Measurements from ENCODE around the gene GMDS.
A peak's percentile ranks its signal among the peaks of the same experiment; 100 is the strongest.

The GMDS gene

DNA sequence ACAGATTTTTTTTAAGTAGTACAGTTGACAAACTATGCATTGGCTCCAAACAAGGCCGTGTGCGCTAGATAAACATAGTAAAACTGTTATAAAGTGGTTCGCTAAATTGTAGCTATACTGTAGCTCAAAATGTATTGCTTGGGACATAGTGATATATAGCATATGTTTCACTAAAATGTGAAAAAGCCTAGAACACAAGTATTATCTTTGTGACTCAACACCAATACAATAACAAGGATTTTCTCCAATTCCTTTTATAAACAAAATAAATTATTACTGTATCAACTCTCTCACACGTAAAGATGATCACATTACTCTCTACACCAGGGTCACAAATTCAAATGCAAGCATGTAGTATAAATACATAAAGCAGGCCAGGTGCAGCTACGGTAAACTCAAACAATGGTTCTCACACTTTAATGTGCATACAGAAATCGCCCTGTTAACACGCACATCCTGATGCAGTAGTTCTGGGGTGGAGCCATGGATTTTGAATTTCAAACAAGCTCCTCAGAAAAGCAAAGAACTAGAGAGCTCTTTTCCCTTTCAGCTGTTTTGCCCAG lies 214.6 kb downstream of the GMDS start:
- peak; percentile 38 for DNase-seq

DNA sequence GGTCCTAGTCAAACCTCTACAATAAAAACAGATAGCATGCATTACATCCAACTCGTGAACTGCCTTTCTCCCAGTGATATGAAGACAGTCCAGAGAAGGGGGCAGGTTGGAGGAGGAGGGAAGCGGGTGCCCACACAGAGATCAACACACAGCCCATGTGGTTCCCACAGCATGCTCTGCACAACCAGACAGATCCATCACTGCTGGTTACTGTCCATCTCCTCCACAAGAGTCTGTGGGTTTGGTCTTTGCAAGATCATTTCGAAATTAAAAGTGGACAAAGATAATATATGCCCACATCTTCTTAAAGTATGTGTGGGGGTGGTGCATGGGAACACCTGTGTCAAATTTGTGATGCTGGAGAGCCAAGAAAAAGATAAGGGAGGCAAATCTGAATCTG lies 215.5 kb downstream of the GMDS start:
- no peak for DNase-seq

DNA sequence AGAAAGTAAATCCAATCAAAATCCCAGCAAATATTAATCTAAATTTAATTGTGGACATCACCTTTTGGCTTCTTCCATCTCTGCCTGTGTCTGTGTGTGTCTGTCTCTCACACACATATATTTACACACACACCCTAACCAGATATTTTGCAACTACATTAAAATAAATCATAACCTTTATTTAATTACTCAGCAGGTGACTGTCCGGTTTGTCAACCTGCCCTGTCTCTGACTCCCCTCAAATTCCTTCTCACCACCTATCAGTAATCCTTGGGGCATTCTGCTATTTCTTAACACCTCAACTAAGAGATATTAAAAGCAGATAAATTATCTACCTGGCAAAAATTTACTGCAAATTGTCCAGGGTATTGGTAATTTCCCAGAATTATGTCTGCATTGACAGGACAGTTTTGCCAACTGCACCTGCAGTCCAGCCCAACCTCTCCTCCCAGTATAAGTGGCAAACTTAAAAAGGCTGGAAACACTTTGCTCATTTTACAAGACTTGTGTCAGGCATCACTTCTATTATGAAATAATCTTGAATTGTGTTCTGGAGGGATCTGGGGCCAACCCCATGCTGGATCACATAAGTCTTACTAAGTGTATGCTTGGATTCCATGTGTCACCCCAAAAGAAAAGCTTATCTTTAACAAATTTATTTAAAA lies 216.1 kb downstream of the GMDS start:
- no peak for DNase-seq

- no peak for DNase-seq
Observed at GRCh38 chr6:2028457-2029038, 216.9 kb downstream of the GMDS start.

DNA sequence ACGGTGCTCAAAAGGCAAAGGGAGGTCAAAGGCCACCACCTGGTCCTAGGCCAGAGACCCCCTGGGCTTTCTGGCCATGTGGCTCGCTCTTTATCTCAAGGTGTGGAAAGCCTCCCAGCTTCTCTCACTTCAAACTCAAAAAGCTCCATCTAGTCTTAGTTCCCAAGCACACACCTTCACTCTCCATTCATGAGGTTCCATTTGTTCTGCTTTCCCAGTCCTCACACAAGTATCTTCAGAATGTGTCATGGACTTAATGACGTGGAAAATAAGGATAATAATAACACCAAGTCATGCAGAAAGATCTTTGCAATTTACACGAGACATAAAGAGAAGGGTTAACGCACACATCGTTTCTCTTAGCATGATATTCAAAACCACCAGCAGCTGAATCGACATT lies 219.3 kb downstream of the GMDS start:
- no peak for DNase-seq

DNA sequence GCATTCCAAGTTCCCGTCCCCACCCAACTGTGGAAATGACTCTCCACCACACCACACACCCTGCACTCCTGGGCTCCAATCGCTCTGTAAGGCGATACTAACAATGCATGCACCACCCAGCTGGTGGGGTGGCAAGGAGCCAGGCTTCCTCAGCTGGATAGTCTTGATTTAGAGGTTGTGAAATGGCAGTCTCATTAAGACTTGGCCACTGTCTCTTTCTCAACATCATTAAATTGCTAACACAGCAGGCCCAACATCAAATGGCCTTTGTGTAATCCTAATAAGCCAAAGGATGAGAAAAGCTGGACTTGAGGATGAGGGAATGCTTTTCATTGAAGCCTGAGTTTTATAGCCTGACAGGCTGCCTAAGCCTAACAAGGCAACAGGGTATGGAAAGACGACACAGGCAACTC lies 223.7 kb downstream of the GMDS start:
- DNase-seq = peak; percentile 27

DNA sequence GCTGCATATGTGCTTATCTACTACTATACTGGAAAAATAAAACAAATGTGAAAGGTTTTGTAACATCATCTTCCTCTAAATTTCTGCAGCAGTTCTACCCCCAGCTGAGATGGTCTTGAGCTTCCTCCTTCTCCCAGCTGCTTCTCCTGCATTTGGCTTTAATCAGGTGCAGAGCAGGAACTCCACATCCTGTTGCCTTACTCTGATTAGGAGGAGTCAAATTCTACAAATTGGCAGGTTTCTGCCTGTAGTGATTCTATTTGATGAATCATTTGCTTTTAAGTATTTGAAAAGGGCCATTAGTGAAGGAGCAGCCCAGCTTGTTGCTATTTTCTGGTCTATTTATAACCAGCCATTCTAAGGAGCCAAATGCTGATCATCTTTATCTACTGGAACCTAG lies 224.5 kb downstream of the GMDS start:
- no peak for DNase-seq

GRCh38 chr6:2019051-2019450 lies 226.4 kb downstream of the GMDS start:
- DNase-seq = no peak

GRCh38 chr6:2016040-2016439 lies 229.4 kb downstream of the GMDS start:
- DNase-seq = no peak

DNA sequence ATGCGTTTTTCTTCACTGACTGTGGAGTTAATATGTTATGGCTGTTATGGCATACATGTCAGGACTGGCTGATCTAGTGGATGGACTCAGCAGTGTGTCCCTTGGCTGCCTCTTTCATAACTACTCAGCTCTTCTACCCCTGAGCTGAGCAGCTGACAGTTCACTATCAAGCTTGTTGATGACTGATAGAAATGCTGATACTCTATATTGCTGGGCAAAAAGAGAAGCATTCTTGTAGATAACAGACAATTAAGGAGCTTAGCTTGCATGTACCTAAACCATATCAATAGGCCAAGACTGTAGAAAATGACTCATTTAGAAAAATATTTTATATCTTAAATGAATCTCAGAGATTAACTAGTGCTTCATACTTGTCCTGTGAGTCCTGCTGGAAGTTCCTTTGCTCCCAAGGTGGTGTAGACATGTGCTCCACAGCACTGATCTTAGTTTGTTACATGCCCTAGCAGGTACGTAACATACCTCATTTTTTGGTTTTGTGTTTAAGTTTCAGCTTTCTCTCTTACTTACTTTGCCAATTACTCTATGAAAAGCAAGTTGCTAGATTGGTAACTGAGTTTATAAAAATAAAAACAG lies 236.9 kb downstream of the GMDS start:
- DNase-seq = no peak

GRCh38 chr6:2007165-2007564 lies 238.2 kb downstream of the GMDS start:
- DNase-seq = no peak

DNA sequence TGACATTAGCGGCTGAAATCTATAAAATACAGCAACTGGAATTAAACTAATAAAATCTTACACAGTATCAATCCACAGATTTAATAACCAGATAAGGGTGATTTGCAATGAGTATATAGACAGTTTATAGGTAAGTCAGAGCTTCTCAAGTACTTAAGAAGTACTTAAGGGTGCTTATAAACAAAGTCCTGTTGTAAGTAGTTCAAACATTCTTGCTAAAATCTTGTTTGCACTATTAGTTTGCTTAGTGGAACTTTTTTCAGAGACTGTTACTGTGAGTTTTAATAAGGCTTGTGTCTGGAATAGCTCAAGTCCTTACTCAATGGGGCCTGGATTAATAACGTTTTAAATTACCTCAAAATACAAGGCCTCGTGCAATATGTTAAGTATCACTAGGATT lies 240.5 kb downstream of the GMDS start:
- DNase-seq = no peak

GRCh38 chr6:2000962-2001361 lies 244.4 kb downstream of the GMDS start:
- no peak for DNase-seq

DNA sequence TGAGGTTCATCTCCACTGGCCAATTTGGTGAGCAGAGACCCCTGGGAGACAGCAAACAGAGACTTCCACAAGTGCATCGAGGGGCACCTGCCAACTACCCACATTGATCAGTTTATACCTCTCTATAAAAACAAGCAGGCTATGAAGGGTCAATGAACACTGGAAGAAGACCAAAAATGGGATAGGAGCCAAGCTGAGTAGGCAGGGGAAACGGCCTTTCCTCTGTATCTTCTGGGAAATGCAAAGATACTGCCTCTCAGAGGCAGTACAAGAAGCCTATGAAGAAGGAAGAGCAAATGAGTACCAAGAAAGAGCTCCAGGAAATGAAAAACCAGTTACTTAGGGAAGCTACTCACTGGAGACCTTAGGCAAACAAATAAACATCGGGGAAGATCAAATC lies 247.7 kb downstream of the GMDS start:
- no peak for DNase-seq

DNA sequence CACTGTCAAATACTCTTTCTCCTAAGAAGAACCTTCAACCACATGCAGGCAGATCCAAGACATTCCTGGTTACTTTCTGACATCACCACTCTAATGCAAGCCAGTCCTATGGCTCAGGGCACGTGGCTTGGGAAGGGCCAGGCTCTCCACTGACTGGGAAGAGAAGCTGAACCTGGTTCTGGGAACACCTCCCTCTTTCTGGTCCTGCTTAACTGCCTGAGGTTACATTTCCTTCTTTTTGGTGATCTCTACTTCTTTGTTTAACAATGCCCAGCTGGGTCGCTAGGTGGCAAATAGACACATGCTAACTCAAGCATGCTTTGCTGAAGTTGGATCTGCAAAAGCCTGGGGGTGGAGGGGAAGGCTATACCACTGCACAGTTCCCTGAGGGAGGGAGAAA lies 249.8 kb downstream of the GMDS start:
- no peak for DNase-seq

DNA sequence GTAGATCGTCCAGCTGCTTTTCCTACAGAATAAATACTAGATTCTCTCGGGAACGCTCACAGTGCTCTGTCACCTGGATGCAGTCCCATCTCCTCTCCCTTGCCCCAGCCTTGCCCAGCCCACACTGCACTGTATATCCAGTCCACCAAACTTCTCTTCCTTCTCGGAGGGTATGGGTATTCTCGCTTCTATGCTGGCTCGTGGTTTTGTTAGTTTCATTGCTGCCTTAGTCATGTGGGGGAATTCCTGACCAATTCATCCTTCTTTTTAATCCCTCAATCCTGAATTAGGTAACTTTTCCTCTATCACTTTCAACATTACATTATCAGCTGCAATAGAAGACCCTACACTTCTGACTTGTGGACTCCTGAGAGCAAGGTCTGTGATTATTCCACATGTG lies 252.4 kb downstream of the GMDS start:
- no peak for DNase-seq

DNA sequence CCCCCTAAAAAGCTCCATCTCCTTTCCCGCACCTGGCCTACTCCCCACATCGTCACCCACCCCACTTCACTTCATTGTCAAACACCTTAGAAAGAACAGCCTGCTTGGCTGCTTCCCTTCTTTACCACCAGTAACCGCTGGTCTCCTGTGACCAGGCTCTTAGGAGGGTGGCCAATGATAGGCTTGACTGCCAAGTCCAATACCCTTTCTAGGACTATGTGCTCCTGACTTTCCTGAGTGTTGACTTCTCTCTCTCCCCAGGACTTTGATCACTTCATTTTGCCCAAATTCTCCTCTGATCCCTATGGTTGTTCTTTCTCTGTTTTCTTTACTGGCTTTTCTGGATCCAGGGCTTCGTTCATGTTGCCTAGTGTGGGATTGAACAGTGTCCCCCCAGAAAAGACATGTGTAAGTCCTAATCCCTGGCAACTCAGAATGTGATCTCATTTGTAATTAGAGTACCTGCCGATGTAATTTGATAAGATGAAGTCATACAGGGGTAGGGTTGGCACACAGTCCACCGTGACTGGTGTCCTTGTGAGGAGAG lies 254.0 kb downstream of the GMDS start:
- no peak for DNase-seq

GRCh38 chr6:1988843-1989242 lies 256.6 kb downstream of the GMDS start:
- no peak for DNase-seq

DNA sequence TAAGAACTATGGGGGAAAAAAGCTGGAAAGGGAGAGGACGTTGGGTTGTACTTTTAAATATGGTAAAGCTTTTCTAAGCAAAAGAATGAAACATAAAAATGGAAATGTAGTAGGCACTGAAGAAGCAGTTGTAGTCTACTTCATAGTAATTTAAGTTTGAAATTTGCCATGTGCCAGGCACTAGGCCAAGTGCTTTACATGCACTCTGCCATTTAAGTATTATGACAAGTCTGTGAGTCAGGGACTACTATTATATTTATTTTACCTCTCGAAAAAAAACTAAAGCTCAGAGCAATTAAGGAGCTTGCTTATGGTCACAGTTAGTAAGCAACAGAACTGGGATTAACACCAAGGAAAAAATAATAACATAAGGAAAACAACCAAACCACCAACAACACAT lies 257.8 kb downstream of the GMDS start:
- no peak for DNase-seq

DNA sequence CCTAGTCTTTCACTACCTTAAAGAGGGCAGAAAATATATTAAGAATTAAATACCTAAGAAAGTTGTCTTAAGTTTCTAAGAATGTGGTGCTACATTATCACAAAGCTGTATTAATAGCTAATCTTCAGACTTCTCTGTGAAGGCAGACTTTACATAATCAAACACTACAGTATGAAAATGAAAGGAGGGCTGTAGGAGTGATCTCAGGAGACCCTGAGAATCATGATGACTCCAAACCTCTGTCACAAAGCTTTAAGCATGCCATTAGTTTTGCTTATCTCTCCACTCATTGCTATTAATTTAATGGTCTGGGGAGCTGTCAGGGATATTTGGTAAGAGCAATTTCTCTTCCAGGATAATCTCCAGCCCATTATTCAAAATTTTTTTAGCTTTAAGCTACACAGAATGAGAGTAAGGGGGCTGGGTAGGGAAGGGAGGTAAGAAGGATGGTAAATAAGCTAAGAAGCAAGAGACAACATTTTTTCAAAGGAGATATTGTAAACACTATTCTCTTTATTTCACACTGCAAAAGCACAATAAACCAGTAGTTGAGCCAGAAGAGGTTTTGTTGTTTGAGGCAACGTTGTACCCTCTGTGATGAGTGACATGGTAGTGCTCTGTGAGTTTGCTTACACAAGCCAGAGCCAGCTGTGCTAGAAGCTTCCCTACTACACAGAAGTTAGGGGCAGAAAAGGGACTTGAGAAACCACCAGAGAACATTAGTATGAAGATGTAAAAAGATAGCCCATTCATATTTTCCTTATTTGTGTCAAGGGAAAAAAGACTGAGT lies 258.8 kb downstream of the GMDS start:
- no peak for DNase-seq

DNA sequence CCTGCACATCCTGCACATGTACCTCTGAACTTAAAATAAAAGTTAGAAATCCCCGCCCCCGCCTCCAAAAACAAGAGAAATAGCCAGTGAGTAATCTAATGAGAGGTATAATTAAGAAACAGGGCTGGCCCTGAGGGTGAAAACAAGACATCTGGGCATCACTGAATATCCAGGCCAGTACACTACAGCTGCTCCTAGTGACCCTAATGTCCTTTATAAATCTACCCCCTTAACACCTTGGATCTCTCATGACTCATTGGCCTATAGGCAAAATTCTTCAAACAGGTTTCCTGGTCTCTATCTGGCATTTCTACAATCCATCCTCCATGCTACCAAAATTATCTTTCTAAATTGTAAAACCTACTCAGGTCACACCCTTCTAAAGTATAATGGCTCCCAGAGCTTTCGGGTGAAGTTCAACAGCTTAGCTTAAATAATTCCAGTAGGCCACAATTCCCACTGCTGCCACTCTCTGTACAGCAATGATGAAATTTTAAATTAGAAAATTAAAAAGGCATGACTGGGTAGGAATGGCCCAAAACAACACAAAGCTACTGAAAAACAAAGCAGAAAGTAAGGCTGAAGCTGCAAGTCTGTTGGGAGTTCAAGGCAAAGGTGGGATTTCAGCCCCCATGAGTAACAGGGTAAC lies 260.9 kb downstream of the GMDS start:
- no peak for DNase-seq

GRCh38 chr6:1983850-1984249 lies 261.6 kb downstream of the GMDS start:
- no peak for DNase-seq

DNA sequence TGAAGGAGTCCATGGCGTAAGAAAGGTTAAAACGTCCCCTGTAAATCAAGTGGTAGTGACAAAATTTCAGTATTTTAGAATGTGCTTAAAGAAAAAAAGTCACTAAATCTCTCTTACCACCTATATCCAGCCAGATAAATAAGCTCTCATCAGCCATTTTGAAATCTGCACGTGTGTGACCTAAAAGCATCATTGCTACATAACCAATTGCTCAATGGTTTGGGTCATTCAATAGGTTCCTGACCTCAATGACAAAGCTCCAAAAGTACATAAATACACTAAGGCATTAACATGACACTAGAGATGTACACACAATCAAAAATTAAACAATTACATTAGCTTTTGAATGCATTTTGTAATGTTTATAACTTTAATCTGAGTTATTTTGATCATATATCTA lies 272.4 kb downstream of the GMDS start:
- DNase-seq = no peak
